HEK293 (cell line): ENCODE data around the gene SYT2.

Experiments used
- KLF16 ChIP-seq: fragments of 450-650 bp; formaldehyde crosslinking; IDR thresholded peaks from 2 replicates; pipeline ENCODE4 v1.5.1; 2017; ENCODE audit warnings: missing biosample characterization, missing genetic modification characterization
- ZNF658 ChIP-seq: fragments of 450-650 bp; formaldehyde crosslinking; IDR thresholded peaks from 2 replicates; pipeline ENCODE4; 2016; ENCODE audit warnings: missing biosample characterization, missing genetic modification characterization
- ZNF843 ChIP-seq: fragments of 450-650 bp; formaldehyde crosslinking; IDR thresholded peaks from 2 replicates; pipeline ENCODE4 v1.5.1; 2016; ENCODE audit warnings: missing biosample characterization, missing genetic modification characterization

DNA sequence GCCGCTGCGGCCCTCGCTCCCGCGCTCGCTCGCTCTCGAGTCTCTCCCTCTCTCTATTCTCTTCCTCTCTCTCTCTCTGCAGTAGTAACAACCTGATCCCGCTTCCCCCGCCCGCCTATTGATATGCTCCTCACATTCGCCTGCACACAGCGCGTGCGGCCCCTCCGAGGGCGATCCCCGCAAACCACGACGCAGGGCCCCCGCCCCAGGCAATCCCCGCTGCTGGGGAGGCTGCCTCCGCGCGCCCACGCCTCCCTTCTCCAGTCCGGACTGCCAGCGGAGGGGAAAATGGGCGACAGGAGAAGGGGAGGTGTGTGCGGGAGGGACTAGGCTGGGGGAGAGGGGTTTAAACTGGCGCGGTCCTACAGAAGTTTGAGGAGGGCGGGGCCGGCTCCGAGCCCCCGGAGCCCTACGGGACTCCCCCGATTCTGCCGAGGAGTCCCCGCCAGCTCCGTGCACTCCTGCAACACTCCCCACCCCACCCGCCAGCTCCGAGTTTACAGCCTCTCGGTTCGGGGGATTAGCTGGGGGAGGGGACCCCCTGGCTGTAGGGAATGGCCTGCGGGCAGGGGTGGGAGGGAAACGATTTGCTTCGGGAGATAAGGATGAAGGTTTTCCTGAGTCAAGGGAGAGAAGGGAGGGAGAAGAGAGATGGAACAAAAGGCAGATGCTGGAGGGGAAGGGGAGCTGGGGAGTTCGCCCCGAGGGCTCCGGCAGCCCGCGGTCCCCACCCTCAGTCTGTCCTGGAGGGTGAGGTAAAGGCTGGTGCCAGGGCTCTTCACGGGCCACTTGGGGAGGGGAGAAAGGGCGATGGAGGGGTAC, 66.6 kb downstream of the SYT2 start:
- TF ChIP-seq ZNF843 (no peak), ZNF658 (tag by site-specific recombination) (no peak), KLF16 (tag by site-specific recombination) (0 out of 2 replicates have a peak, but pooled peaks have one; percentile 58)
